ENCODE results near the gene P4HA1.

Gene P4HA1

GRCh38 chr10:73119952-73120351 lies 23.3 kb upstream of the P4HA1 start:
- TF ChIP-seq POLR2AphosphoS5 (IDR thresholded peaks at IDR 0.05; ENCODE audit: low read depth, low read length) (no peak), TAF1 (IDR thresholded peaks at IDR 0.05; ENCODE audit: borderline replicate concordance, insufficient read depth, low read length) (no peak), FOXP2 (optimal IDR thresholded peaks at IDR 0.05; ENCODE audit: borderline replicate concordance, extremely low read depth, extremely low read length, insufficient read depth) (no peak), REST (IDR thresholded peaks at IDR 0.05; ENCODE audit: insufficient read depth in 1 of 2, low read depth in 2 of 2, low read length in 2 of 2) (no peak), SIN3A (IDR thresholded peaks at IDR 0.05; ENCODE audit: borderline replicate concordance, insufficient read depth, low read length) (no peak)

GRCh38 chr10:73119457-73119856 lies 22.8 kb upstream of the P4HA1 start:
- no peak for TF ChIP-seq FOXP2 (optimal IDR thresholded peaks at IDR 0.05; ENCODE audit: borderline replicate concordance, extremely low read depth, extremely low read length, insufficient read depth)

- TF ChIP-seq REST (IDR thresholded peaks at IDR 0.05; ENCODE audit: insufficient read depth in 1 of 2, low read depth in 2 of 2, low read length in 2 of 2) = no peak
- TF ChIP-seq TAF1 (IDR thresholded peaks at IDR 0.05; ENCODE audit: borderline replicate concordance, insufficient read depth, low read length) = no peak
- TF ChIP-seq SIN3A (IDR thresholded peaks at IDR 0.05; ENCODE audit: borderline replicate concordance, insufficient read depth, low read length) = no peak
- TF ChIP-seq FOXP2 (optimal IDR thresholded peaks at IDR 0.05; ENCODE audit: borderline replicate concordance, extremely low read depth, extremely low read length, insufficient read depth) = no peak
- no peak for TF ChIP-seq POLR2AphosphoS5 (IDR thresholded peaks at IDR 0.05; ENCODE audit: low read depth, low read length)
These were observed 21.5 kb upstream of the P4HA1 start for GRCh38 chr10:73117976-73118743.

- TF ChIP-seq POLR2AphosphoS5 (IDR thresholded peaks at IDR 0.05; ENCODE audit: low read depth, low read length) (no peak), REST (IDR thresholded peaks at IDR 0.05; ENCODE audit: insufficient read depth in 1 of 2, low read depth in 2 of 2, low read length in 2 of 2) (no peak), FOXP2 (optimal IDR thresholded peaks at IDR 0.05; ENCODE audit: borderline replicate concordance, extremely low read depth, extremely low read length, insufficient read depth) (no peak), TAF1 (IDR thresholded peaks at IDR 0.05; ENCODE audit: borderline replicate concordance, insufficient read depth, low read length) (no peak), SIN3A (IDR thresholded peaks at IDR 0.05; ENCODE audit: borderline replicate concordance, insufficient read depth, low read length) (no peak)
These were observed 19.4 kb upstream of the P4HA1 start for GRCh38 chr10:73116017-73116416.

GRCh38 chr10:73113551-73113950 lies 16.9 kb upstream of the P4HA1 start:
- TF ChIP-seq REST (IDR thresholded peaks at IDR 0.05; ENCODE audit: insufficient read depth in 1 of 2, low read depth in 2 of 2, low read length in 2 of 2) (no peak), POLR2AphosphoS5 (IDR thresholded peaks at IDR 0.05; ENCODE audit: low read depth, low read length) (no peak)
